ENCODE measurements around the gene PPIF. TPM values are rescaled to one million over a fixed set of nuclear protein-coding genes. Genes with fewer than 3 reads are reported as not detected.
"Not testable (repeated sequence)": the region's sequence is repeated elsewhere in the genome, so short reads cannot be mapped to it uniquely, and the experiment has no call there.

Gene PPIF
- total RNA-seq, 1 donor from 2014 or later: 181 TPM

GRCh38 chr10:79329529-79329928 lies 17.7 kb upstream of the PPIF start:
- no peak for DNase-seq (ENCODE audit: low spot score)

- no peak for DNase-seq (ENCODE audit: low spot score)
Measured at GRCh38 chr10:79331226-79331625, 16.0 kb upstream of the PPIF start.

GRCh38 chr10:79331709-79332108 lies 15.6 kb upstream of the PPIF start:
- no peak for DNase-seq (ENCODE audit: low spot score)

GRCh38 chr10:79332610-79333315 lies 14.5 kb upstream of the PPIF start:
- DNase-seq (ENCODE audit: low spot score): not testable (repeated sequence)

- DNase-seq (ENCODE audit: low spot score): no peak
Measured at GRCh38 chr10:79333513-79333912, 13.8 kb upstream of the PPIF start.

- no peak for DNase-seq (ENCODE audit: low spot score)
Measured at GRCh38 chr10:79334573-79334972, 12.7 kb upstream of the PPIF start.

- DNase-seq (ENCODE audit: low spot score): no peak
Measured at GRCh38 chr10:79335094-79335469, 12.2 kb upstream of the PPIF start.

GRCh38 chr10:79335470-79336235 lies 11.6 kb upstream of the PPIF start:
- no peak for DNase-seq (ENCODE audit: low spot score)

GRCh38 chr10:79336276-79336675 lies 11.0 kb upstream of the PPIF start:
- DNase-seq (ENCODE audit: low spot score): no peak

- no peak for DNase-seq (ENCODE audit: low spot score)
Measured at GRCh38 chr10:79336739-79337138, 10.5 kb upstream of the PPIF start.

- not testable (repeated sequence) for DNase-seq (ENCODE audit: low spot score)
Measured at GRCh38 chr10:79337783-79338469, 9.3 kb upstream of the PPIF start.

GRCh38 chr10:79339266-79339665 lies 8.0 kb upstream of the PPIF start:
- DNase-seq (ENCODE audit: low spot score): peak; percentile 28

GRCh38 chr10:79340646-79341244 lies 6.5 kb upstream of the PPIF start:
- peak; percentile 68 for DNase-seq (ENCODE audit: low spot score)

GRCh38 chr10:79342295-79342761 lies 4.9 kb upstream of the PPIF start:
- DNase-seq (ENCODE audit: low spot score): peak; percentile 75

- DNase-seq (ENCODE audit: low spot score): peak; percentile 72
Measured at GRCh38 chr10:79342811-79343561, 4.3 kb upstream of the PPIF start.

- DNase-seq (ENCODE audit: low spot score): peak; percentile 60
Measured at GRCh38 chr10:79344502-79345195, 2.6 kb upstream of the PPIF start.

GRCh38 chr10:79345241-79346011 lies 1.8 kb upstream of the PPIF start:
- DNase-seq (ENCODE audit: low spot score): peak; percentile 64

- no peak for DNase-seq (ENCODE audit: low spot score)
Measured at GRCh38 chr10:79346012-79346340, 1.3 kb upstream of the PPIF start.

- DNase-seq (ENCODE audit: low spot score): peak; percentile 76
Measured at GRCh38 chr10:79346388-79347225, 662 bp upstream of the PPIF start.

Measured in mesenteric fat pad (tissue), 1 donor.